GM21825 (cell line): ENCODE measurements around the gene DHRS12.

ENCODE experiments used
- ATAC-seq: cut with Tn5 transposase; IDR thresholded peaks from one replicate; pipeline ENCODE4 v1.9.1; 2021; ENCODE audit warnings: mild to moderate bottlenecking, moderate library complexity; ENCODE audit not compliant: unreplicated experiment

The DHRS12 gene

DNA sequence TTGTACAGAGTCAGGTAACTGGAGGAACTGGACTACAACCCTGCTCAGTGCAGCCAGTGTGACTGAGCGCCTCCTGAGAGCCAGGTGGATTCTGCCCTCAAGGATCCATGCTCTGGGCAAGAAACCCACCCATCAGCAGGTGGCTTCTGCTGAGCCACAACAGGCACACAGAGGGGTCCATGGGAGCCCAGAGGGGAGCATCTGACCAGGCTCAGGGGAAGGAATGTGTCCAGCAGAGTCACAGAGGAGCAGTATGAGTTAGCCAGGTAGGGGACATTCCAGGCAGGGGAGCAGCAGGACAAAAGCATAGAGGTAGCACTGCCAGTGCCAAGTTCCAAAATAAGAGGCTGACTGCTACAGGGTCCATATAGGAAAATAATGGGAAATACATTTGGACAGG is 19.9 kb downstream of the DHRS12 start:
- no peak for ATAC-seq

DNA sequence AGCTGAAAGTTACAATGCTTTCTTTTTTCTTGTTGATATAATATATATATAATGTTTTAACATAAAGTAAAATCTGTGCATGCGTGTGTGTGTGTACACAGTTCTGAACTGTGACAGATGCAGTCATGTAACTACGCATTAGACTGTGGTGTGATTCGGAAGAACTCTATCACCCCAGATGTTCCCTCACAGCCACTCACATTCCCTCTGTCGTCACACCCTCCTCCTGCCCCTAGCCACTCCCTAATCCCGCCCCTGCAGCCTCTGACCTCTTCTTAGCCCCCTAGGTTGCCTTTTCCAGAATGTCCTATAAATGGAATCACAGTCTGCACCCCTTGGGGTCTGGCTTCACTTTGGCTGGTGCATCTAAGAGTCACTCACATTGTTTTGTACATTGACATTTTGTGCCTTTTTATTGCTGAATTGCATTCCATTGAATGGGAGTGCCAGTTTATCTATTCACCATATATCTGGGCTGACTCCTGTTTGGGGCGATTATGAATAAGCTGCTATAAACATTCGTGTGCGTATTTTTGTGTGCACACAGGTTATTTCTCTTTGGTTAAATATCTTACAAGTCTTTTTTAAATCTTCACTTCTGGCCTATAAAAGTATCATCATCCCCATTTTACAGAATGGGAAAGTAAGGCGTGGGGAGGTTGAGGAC is 20.4 kb downstream of the DHRS12 start:
- no peak for ATAC-seq

DNA sequence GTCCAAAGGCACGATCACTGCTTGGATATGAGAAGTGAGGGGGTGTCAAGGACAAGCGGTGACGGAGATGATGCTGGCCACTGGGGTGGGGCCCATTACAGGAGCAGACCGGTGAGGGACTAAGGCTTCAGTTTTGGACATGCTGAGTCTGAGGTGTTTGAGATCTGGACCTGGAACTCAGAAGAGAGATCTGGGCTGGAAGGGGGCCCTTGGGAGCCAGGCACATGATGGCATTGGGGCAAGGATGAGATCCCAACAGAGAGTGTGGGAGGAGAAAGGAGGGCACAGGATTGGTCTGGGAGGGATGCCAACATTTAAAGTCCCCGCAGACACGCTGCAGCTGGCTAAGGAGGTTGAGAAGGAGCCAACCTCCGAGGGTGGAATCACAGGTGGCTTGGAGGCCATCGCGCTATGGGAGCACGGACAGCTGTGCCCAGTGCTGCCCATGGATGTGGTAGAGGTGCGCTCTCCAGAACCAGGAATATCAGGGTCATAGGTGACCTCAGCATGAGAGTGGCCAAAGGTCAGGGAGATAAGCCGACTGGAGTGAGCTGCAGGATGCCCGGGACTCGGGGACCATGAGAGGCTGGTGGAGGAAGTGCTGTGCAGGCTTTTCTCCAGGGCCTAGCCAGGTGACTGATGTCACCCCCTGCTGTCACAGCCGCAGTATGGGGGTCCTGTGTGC is 21.8 kb downstream of the DHRS12 start:
- ATAC-seq, result no peak

DNA sequence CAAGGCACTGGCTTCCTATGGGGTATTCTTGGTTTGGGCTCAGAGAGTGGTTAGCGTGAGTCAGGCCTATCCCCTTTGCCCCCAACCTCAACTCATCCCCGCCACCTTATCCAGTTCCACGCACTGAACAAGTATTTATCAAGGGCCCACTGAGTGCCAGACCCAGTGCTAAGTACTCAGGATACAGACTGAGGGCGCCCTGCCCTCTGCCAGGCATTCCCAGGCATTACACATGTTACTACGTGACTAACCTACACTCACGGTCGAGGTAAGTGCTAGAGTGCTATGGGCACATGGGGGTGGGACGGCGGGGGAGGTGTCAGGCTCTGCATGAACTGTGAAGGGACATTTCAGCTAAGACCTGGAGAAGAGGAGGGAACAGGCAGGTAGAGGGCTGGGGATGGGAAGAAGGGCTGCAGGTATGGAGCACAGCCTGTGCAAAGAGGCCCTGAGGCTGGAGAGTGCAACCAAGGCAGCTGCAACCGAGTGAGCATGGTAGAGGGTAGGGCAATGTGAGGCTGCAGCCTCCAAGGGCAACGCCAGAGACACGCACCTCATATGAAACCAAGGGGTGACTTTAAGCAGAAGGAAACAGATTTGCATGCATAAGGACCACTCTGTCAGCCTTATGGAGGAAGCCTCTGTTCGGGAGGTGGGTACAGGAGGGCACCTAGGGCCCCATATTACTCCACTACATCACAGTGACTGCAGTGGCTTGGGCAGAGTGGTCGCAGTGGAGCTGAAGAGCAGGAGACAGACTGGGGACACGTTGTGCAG is 22.5 kb downstream of the DHRS12 start:
- peak; percentile 53 for ATAC-seq

DNA sequence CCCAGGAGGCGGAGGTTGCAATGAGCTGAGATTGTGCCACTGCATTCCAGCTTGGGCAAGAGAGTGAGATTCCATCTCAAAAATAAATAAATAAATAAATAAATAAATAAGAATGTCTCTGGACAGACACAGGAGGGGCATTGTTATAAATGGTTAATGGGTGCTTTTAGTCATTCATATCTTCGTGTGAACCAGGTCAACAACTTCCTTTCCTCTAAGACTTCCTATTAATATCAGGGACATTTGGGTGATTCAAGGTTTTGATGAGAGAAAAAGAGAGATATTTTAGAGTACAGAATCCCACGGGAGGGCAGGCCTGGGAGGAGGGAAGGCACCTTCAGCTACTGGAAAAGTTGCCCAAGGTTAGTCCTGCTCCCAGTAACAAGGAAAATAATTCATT is 23.9 kb downstream of the DHRS12 start:
- ATAC-seq, result no peak

DNA sequence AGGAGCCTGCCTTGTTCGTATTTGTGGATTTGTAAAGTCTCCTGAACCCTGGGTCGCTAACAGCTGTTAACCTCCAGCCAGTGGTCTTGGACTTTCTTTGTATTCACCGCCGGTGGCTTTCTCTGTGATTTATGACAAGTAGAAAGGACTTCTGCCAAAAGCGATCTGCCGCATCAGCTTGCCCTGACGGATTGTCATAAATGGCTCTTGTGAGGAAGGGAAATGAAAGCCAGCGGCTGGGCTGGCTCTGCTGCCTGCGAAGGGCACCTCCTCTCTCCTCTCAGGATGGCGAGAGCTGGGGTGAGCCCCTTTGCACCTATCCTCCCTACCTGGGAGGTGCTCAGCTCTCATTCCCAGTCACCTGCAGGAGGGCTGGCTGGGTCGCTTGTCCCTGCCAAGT is 25.6 kb downstream of the DHRS12 start:
- ATAC-seq, result no peak

DNA sequence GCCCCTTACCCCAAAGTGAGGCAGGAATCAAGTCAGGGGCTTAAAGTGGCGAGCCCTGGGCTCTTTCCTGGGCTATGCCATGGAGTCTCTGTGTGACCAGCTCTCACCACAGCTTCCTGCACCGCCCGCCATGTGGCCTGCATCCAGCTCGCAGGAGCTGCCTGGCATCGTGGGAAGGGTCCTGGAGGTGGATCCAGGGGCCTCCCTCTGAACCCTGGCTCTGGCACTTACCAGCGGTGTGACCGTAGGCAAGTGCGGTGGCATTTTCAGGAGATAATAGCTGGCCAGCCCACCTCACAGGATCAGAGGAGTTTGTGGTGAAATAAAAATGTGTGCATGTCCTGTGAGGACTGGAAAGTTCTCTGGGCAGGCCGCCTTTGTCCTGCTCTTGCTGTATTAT is 26.0 kb downstream of the DHRS12 start:
- no peak for ATAC-seq

DNA sequence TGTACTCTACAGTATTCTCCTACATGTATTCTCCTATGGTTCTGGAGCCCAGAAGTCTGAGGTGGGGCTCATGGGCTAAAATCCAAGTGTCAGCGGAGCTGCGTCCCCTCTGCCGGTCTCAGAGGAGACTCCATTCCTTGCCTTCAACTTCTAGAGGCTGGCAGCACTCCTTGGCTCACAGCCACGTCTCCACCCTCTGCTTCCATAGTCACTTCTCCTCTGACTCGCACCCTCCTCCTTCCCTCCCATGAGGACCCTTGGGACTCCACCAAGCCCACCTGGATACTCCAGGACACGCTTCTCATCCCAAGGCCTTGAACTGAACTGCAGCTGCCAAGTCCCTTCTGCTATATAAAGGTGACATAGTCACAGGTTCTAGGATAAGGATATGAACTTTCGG is 27.8 kb downstream of the DHRS12 start:
- ATAC-seq, result no peak

DNA sequence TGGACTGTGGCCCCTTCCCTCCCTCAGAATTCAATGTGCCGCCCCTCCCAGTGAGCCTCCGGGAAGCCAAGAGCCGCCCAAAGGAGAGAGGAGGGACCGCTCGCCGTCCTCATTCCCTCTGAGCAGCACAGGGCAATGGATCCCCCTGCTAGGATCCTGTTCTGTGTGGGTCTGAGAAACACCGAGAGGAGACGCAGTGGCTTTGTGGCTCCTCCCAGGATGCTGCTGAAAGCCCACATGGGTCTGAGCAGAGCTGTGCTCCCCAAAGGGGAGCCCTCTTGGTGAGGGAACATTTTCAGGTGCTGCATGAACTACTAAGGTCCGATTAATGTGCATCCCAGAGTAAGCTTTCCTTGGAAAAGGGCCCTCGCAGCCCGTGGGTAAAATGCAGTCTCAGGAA is 30.4 kb downstream of the DHRS12 start:
- no peak for ATAC-seq

DNA sequence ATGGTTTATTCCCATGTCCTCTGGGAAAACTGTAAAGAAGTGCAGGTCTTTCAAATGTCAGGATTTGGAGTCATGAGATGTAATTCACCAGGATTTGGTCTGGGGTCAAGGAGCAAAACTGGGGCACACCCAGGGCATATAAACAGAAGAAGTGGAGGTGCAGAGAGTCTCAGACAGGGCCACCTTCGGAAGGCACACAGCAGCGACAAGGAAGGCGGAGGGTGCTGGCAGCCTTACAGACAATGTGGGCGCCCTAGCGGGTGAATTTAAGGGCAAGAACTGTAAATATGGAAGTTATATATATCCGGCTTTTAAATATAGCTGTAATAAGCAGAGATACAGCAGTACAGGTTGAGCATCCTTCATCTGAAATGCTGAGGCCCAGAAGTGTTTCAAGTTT is 31.2 kb downstream of the DHRS12 start:
- ATAC-seq, result no peak

DNA sequence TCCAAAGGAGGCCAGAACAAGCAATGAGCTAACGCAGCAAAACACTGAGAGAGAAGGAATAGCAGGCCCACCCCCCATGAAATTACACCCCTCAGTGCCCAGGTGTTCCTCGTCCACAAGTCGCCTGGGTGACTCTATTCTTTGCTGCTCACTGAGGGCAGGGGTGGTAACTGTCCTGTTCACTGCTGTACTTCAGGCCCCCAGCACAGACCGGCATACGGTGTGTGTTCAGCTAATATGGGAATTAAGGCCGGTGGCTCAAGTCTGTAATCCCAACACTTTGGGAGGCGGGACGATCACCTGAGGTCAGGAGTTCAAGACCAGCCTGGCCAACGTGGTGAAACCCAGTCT is 31.9 kb downstream of the DHRS12 start:
- ATAC-seq, result no peak

DNA sequence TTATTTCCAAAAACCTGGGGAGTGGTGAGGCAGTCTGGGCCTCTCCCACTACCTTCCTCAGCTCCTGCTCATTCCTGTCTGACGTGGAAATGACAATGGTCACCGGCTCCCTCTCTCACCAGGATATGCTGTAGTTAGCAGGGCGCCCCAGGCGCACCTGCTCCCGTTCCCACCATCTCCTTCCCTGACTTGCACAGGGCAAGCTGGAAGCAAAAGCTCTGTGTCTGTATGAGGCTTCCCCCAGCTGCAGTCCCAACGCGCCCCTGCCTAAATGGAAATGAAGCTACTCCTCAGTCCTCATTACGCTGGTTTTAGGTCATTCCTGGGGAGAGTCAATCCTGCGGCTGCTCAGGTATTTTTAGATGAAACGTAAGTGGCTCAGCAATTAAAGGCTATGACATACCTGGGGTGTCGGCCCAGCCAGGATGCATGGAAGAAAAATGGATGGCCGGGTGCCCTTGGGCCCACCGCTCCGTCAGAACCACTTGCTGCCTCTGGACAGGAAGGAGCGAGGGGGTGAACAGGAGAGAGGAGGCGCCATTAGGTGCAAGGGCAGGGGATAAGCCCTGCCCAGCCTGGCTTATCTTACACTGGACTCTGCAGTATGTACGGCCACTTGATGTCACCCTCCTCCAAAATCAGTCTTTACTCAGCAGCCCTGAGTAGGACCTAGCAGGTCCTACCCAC is 32.4 kb downstream of the DHRS12 start:
- no peak for ATAC-seq

DNA sequence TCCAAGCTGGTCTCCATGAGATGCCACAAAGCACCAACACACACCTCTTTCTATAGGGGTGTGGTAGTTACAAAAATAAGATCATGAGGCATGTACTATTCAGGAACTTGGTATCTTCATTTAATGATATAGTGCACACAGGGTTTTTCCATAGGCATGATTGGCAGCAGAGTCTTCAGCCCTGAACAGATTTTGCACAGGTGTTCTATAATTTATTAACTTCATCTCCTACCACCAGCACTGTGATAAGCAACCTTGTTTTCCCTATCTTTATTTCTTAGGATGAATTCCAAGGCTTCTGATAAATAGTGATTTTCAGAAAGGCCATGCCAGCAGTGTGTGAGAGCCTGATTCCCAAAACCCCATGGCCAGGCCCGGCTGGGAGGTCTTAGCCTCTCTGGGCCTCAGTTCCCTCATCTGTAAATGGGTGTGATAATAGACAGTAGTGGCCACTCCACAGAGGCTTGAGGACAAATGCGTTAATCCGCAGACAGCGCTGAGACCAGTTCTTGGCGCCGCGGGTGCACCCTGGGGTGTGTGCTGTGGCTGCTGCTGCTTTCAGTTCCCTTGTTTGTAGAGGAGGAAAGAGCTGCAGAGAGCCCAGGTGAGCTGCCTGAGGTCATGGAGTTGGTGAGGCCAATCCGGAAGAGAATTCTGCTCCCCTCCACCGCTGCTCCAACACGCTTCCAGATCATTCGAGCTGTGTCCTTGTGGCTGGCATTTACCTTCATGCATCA is 33.1 kb downstream of the DHRS12 start:
- no peak for ATAC-seq

DNA sequence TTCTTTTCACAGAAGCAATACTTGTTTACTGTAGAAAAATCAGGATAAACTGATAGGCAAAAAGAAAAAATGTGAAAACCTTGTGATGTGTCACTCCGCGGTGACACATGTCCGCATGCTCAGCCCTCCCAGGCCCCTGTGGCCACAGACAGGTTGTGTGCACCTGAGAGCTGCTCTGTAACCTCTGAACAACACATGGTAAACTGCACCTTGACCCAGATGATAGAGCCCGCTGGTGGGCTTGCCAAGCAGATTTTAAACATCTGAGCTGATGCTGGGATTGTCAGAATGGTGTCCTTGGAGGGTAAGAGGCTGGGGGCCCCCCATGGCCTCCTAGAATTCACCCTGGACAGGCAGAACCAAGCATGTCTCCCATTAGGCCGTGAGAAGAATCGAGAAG is 33.8 kb downstream of the DHRS12 start:
- no peak for ATAC-seq

DNA sequence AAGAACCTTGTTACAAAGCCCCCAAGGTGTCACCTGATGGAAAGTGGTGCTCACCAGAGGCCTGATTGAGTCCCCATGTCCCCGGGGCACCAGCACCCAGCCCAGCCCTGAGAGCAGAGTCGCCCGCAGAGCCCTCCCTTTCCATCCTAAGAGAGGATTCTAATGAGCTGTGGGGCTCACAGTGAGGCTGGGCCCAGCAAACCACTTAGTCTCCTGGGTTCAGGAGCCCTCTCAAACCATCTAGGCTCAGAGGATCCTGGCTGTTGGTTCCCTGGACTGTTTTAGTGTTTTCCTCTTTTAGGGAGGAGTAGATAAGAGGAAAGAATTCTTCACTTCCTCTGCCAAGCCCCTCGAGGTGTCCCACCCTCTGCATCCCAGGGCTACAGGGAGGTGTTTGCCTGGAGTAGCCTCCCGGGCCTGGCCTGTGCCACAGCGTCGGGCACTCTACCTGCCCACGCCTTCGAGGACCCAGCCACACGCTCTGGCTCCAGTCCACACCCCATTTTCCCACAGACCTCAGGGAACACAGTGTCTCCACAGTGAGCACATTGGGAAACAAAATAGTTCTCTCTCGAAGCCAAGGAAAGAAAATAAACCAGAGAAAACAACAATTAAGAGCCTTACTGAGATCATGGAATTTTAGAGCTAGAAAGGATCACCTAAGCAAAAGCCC is 34.4 kb downstream of the DHRS12 start:
- ATAC-seq, result no peak

DNA sequence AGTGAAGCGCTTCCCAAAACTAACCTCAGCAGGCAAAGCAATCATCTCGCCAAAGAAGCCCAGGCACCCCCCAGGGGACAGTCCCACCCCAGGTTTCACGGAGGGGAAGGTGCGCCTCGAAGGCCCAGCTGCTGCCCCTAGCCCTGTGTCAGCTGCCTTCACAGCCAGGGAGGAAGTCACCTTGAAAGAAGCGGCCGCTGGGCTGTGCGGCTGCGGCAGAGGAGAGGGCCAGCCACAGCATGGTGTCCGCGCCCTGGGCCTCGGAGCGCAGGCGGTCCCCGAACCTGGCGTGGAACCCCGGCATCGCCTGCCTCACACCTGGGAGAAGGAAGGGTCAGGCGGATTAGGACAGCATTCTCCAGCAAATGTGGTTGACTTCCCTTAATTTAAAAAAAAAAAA is 35.0 kb downstream of the DHRS12 start:
- ATAC-seq, result no peak

DNA sequence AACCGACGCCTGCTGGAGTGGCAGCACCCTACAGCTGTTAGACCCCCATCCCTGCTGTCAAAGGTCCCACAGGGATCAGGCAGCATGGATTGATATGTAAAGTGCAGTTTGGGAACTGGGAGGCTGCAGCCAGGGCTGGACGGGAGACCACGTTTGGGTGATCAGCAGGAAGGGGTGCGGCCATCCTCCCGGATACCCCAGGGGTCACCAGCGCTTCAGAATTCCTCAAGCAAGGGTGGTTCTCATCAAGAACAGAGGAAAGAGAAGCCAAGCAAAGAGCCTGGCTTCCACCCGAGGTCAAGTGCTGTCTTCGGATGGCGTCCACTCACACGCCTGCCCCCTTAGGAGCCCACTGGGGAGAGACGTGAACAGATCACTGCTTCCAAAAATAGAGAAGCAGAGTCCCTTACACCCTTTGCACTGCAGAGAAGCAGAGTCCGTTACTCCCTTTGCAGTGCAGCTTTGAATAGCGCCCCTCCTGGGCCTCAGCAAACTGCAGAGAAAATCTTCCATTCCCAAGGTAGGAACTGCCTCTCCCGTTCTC is 35.5 kb downstream of the DHRS12 start:
- no peak for ATAC-seq

DNA sequence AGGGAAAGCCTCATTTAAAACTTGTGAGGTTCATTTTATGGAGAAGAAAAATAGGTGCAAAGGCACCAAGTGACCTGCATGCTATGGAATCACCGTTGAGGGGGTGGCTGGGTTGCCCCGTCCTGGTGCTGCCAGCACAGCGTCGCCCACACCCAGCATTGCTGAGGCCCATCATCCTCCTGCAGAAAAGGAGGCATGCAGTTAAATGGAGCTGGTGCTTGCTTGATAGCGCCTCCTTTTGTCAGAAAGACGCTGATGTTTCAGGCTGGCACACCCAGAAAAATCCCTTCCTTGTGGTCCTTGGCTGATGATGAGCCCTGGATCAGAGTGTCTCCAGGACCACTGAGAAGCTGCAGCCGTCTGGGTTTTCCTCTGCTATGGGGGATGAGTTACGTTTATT is 36.9 kb downstream of the DHRS12 start:
- no peak for ATAC-seq

DNA sequence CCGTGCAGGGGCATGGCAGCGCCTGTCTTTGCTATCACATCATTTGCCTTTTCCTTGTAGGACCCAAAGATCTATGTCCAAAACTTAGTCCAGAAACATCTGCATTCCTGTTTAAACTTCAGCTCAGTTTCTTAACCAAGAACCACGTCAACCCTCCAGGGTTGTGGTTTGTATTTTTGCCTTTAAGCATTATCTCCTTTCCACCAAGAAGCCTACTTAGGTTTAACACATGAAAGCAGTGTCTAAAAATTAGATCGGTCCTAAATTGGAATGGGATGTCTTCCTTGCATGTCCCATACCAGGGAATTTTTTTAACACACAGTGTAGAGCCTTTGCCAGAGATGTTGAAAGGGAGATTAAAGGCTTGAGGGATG is 38.8 kb downstream of the DHRS12 start:
- ATAC-seq, result no peak
